Putamen (tissue), 1 donor: Measurements from ENCODE around the gene PRIM2.
"Not testable (repeated sequence)": the region's sequence is repeated elsewhere in the genome, so short reads cannot be mapped to it uniquely, and the experiment has no call there.

Source experiments
- DNase-seq: peaks from one replicate; pipeline ENCODE4 v3.0.0-alpha.2; 2016; ENCODE audit warnings: low spot score

PRIM2 gene

DNA sequence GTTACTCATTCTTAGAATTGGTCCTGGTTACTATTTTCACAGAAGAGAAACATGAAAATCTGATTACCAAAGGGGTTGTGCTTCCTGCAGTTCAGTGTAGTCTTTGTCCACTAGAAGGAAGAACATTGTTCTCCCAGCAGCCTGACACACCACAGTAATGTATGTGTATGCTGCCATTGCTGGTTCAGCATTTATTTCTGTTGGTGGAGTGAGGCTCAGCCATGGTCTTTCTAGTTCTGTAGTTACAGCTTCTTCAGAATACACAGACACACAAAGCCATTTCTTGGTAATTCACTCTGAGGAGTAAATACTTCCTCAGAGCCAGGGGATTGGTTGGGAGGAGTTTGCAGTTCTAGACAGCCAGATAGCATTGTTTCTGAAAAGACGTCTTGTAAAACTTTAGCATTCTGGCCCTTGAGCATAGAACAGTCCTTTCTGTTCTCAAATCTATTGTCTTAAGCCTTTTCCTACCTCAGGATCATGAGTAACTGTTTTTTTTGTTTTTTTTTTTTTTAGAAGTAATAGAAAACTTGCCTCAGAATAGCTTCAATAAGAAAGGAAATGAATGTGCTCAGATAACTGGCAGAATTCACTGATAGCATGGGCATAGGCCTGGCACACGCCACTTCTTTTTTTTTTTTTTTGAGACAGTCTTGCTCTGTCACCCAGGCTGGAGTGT is 128.5 kb downstream of the PRIM2 start:
- DNase-seq, result not testable (repeated sequence)

DNA sequence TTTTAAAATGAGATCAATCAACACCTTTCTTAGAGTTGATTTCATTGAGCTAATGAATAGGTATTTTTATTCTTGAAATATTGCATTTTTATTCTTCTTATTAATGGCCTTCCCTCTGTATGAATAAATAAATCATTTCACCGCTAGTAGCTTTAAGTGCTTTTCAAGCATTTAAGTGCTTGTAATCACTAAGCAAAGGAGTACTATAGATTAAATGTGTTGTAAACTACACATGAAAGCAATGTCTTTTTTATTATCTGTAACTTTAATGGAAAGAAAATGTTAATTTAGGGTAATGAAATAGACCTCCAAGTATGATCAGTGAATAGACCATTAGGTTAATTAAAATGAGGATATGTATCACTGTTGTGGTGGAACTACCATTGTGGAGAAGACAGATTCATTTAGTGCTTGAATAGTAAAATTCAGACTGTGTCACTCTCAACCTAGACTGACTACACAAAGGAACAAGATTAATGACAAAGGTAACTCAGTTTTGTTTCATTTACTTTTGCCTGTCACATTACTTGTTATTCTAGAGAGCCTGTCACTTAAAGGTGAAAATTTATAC is 132.2 kb downstream of the PRIM2 start:
- DNase-seq, result not testable (repeated sequence)

DNA sequence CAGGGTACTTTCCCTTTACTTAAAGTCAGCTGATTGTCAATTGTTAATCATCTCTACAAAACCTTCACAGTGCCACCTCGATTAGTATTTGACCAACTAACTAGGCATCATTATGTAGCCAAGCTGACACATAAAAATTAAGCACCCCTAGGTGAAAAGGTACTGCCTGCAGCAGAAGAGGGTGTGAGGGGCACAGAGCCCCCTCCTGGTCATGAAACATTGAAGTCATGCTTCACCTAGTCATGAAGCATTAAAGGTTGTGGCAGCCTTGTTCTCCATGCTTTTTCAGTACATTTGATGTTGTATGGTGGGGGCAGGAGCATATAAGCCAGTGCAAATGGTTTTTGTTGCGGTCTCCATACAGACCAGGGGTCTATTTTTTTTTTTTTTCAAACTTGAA is 142.4 kb downstream of the PRIM2 start:
- not testable (repeated sequence) for DNase-seq

DNA sequence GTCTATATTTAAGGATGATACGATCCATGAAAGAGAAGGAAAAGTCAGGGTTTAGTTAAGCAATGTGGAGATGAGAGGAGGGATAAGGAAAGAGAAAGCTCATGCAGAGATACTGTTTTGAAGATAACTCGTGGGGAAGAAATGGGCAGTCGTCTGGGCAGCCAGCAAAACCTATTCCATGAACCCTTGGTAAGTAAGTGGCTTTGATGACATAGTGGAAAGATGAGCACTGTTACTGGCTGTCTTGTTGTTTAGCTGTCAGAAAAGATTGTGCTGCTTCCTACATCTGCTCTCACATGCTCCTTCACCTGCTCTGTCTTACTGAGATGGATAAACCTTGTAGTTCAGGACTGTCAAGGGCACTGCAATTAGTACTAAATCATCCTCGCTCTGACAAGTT is 143.6 kb downstream of the PRIM2 start:
- DNase-seq, result not testable (repeated sequence)

DNA sequence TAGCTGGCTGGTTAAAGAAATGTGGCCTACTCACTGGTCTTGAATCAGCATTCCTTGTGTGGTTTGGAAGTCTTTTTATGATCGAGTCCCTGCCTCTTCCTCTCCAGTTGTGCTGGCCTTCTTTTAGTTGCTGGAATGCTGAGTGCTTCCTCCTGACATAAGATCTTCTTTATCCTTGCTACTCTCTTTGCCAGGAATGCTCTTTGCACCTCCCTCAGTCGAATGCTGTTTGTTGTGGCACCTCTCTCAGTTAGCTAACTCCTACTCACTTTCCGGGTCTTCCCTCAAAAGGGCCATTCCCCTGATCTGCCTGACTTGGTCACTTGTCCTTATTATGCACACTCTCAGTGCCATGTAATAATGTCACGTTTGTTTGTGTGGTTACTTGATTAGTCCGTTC is 146.4 kb downstream of the PRIM2 start:
- not testable (repeated sequence) for DNase-seq

DNA sequence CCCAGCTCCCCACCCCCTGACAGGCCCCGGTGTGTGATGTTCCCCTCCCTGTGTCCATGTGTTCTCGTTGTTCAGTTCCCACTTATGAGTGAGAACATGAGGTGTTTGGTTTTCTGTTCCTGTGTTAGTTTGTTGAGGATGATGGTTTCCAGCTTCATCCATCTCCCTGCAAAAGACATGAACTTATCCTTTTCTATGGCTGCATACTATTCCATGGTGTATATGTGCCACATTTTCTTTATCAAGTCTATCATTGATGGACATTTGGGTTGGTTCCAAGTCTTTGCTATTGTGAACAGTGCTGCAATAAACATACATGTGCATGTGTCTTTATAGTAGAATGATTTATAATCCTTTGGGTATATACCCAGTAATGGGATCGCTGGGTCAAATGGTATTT is 148.5 kb downstream of the PRIM2 start:
- DNase-seq, result not testable (repeated sequence)

DNA sequence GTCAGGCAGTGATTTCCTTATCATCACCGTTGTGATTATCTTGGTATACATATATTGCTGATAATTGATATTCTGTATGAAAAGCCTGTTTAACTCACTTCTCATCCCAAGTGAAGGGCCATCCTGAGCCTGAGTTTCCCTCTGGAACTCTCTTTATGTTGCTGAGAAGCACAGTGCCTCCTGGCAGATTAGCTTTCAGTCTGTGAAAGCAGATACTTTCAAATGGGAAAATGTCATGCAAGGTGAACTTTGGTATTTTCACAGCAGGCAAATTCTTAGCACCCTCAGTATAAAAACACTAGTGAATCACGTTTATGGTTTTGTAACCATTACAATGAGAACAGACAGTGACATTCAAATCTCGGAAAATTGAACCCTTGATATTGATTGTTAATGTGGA is 151.6 kb downstream of the PRIM2 start:
- no peak for DNase-seq

DNA sequence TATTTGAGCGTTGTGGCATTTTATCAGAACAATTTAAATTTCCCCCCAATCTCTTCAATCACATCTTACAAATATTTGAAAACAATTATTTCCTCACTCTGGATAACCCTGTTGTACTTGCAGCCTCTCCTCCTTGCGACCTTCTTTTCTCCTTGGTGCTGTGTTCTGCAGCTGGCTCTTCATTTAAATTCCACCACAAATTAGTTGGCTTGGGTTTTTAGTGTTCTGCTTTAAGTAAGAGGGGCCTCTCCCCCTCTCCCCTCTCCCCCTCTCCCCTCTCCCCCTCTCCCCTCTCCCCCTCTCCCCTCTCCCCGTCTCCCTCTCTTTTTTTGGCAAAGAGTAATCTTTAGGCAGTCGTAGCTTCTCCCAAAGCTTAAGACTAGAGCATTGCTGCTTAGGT is 152.7 kb downstream of the PRIM2 start:
- DNase-seq, result not testable (repeated sequence)

DNA sequence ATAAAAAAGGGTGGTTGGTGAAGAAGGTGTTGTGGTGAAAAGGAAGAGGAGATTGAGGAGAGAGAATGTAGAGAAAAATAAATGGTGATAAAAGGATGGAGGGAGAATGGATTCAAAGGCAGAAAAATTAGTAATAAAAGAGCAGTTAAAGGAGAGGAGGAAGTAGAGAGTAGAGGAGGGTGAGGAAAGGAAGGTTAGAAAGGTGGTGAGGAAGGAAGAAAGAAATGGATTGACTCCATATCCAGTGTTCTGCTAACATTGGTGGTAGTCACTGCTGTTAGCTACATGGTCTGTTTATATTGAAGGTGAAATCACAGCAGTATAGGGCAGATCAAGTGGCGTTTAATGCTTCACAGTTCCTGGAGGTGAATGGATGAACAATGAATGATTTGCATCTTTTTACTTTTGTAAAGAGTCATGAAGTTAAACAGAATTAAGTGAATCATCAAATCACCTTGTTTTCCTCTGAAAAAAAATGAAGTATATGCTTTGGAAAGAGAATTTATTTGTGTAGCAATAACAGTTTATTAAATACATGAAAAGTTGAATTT is 154.0 kb downstream of the PRIM2 start:
- not testable (repeated sequence) for DNase-seq

DNA sequence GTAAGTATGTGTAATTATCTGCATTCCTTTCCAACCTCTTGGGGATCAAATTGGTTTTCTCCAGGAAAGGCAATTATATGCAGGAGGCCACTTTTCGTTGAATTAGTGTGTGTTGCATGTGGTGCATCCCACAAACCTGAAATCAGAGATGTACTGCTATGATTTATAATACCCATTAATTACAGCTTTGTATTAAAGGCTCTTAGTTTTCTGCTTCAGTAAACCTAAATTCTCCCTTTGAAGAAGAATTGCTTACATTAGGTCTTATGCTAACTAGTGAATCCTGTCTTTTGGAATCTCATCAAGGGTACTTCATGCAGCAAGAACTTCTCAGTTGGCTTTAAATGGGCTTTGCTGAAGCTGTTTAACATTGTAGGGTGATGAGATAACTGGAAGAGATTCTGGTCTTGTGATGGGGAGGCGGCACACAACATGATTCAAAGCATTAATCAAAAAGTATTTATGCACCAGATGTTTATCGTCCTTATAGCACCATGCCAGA is 155.5 kb downstream of the PRIM2 start:
- DNase-seq, result not testable (repeated sequence)

DNA sequence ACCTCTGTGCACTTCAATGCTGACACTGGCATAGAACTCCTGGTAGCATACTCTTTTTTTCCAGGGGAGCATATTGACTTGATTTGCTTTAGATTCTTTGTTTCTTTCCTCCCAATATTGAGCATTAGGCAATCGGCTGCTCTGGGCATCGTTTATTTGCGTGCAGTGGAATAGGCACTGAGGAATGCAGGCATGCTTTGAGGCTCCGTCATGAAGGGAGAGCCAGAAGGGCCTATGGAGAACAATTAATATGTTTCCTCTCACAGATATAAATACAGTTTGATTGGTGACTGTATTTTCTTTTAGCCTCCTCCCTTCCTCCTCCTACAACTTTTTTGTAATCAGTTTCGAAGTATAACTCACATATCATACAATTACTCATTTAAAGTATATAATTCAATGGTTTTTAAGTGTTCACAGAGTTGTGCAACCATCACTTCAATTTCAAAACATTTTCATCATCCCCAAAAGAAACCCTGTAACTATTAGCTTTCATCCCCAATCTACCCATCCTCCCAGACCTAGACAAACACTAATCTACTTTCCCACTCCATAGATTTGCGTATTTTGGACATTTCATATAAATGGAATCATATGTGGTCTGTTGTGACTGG is 157.5 kb downstream of the PRIM2 start:
- not testable (repeated sequence) for DNase-seq

DNA sequence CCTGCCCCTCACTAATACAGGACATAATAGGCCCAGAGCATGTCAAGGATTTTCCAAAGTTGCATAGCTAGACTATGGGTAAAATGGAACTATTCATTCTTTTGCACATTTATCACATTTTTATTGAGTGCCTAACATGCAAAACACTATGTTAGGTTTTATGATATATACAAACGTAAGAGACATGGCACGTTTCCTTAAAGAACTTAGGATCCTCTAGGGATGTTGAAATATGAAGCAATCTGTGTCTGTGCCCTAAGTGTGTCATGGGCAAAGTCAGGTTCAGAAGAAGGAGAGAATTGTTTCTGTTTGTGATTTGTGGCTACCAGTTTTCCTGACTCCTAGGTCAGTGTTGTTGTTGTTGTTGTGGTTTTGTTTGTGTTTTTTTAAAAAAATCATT is 158.2 kb downstream of the PRIM2 start:
- DNase-seq, result not testable (repeated sequence)

DNA sequence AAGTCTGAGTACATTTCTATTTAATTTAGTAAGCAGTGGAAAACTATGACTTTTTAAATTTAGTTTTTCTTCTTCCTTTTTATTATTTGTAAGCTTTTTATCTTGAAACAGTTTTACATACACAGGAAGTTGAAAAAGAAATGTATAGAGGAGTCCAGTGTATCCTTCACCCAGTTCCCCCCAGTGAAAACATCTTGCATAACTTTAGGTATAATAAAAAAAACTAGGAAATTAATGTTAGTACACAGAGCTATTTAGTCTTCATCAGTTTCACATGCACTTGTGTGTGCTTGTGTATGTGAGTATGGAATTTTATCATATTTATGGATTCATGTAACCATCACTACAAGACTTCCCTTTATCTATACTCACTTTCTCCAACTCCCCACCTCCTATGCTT is 162.8 kb downstream of the PRIM2 start:
- not testable (repeated sequence) for DNase-seq

DNA sequence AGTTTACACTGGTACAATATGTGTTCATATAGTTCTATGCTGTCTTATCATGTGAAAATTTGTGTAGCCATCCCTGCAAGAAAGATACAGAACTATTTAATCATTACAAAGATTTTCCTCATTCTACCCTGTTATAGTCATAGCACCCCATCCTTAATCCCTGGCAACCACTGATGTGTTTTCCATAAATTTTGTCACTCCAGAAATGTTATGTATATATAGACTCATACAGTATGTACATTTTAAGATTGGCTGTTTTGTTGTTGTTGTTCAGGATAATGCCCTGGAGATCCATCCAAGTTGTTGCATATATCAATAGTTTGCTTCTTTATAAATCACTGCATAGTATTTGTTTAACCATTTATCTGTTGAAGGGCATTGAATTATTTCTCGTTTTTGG is 163.7 kb downstream of the PRIM2 start:
- DNase-seq, result not testable (repeated sequence)

DNA sequence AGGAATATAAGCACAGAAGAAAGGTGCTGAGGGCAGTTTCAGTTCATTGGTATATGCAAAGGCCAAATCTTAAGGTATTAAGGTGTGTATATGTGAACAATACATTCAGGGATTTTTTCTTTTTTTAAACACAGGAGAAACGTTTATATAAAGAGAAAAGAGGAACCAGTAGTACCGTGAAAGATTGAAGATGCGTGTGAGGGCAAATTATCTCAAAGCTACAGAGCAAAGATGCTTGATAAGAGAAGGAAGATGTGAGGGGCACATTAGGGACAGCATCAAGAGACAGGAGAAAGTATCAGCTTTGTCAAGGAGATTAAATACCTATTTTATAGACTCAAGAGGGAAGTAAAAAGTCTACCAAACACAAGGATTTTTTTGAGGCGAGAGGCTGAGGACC is 165.0 kb downstream of the PRIM2 start:
- DNase-seq, result not testable (repeated sequence)

DNA sequence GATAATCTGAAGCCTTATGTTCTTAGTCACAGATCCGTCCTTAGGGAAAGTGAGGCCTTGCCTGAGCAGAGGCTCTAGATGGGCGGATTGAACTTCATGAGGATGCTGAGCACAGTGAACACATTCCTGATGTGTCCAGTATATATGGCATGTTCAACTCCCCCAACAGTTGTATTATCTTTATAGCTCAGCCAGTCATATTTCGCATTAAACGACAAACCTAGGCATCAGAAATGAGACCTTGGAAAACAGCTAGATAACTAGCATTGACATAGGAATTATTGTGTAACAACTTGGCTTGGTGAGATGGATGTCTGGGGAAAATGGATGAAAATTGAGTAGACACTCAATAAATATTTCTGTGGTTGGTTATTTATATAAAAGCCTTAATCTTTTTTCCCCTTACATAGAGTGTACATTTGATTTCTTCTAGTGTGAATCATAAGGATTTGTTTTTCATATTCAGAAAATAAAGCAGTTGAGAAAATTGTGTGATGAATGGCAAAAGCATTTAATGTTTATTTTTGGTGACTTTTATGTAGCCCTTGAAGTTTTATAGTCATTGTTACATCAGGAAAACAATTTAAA is 169.2 kb downstream of the PRIM2 start:
- DNase-seq, result not testable (repeated sequence)

DNA sequence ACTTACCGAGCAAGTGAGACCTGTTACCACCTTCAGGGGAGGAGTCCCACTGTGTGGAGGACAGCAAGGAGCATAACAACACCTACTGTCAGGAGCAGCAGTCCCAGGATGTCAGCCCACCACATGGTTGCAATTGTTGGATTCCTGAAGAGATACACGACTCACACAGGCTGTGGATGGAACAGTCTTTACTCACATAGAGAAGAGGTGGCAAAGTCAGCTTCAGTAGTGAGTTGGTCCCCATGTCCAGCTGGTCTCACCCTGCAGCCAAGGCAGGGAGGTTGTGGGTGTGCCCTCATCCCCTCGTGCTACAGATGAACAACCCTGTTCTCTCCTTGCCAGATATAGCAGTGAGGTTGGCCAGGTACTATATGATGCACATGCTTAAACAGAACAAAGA is 171.1 kb downstream of the PRIM2 start:
- DNase-seq, result not testable (repeated sequence)

DNA sequence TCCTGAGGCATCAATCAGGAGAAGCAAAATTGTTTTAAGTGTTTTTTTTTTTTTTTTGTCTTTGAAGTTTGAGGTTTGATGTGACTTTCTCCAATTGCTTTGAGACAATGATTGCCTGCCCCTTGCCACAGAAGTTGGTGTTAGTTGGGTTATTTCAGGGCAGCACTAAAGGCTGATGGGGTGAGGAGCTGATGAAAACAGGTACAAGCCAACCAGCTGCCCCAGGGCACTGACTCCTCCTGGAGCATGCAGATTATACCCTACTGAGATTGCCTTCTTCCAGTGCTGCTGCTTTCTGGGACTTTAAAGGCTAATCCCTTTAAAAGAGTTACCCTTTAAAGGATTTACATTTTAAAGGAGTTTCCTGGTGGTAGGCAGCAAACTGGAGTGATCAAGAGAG is 172.5 kb downstream of the PRIM2 start:
- DNase-seq, result not testable (repeated sequence)

DNA sequence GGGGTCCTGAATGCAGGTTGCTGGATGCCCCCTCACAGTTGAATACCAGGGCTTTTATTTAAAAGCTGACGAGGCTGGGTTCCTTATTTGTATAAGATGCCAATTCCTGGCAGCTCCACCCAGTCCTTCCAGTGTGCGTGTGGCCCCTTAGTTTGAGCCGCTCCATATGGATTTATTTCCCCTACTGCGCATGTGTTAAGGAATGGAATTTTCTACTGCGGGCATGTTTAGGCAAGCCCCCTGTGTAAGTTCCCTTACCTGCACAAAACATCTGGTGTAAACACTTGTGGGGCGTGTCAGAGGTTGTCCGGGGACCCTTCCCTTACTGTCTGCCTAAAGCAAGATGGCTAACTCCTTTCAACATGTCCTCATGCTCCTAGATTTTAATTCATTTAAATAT is 174.4 kb downstream of the PRIM2 start:
- DNase-seq, result not testable (repeated sequence)

DNA sequence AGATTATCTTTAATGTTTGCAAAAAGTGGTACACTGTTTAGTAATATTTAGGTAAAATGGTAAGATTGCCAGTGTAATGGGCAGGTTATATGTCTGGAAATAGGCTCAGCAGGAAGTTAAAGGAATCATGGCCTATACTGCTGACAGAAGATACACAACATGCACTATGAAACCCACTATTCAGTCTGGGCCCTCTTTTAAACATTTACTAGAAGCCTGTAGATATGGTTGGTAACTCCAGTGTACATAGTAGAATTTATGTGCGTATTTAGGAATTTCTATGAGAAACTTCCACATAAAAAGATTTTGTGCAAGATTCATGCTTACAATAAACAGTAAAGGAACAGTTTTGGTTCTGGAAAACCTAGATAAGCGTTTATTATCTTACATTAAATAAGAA is 178.8 kb downstream of the PRIM2 start:
- DNase-seq, result not testable (repeated sequence)

DNA sequence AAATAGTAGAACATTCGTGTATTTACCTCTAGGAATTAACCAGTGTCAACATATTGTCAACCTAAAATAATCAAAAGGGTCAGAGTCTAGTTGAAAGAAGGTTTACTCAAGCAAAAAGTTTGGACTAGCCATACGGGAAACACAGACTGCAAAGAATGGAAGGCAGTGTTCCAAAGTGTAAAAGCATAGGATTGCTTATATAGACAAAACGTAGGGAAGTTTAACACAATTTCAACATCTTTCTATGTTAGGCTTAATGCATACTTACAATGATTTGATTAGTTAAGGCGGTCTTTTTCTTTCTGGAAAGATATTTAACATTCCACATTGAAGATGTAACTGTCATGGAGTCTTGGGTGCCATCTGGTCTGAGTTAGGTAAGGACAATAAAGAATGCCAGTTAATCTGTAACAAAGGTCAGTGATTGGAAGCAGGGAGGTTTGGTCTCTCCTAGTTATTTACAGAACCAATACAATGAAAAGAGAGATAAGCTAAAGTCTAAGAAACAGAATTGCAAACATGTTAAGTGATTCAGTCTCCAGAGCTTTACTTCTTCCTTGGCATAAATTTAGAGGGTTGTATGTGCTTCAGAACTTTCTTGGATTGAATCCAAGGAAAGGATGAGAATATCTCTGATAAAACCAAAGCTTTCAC is 183.1 kb downstream of the PRIM2 start:
- DNase-seq, result not testable (repeated sequence)

DNA sequence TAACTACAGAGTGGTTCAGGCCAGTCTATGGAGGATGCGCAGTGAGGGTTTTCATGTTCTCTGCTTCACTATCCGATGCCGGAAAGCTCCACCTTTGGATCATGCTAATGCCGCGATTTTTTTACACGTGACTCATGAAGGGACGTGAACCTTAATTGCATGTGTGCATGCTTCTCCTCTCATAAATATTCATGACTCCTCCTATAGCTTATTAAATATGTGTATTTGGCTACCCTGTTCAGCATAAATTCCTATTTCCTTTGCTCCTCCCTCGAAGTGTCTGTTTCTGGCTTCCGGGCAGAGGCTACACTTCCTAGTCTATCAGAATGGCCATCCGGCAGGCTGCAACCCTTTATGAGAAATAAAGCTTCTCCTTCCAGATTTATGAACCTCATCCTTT is 185.0 kb downstream of the PRIM2 start:
- DNase-seq, result not testable (repeated sequence)
